GM23338 (cell line): Measurements from ENCODE around the gene APBB1. TPM values are rescaled to one million over a fixed set of nuclear protein-coding genes. Genes with fewer than 3 reads are reported as not detected.

Source experiments
- EZH2 ChIP-seq: fragments of 200-600 bp; sonication (generic); IDR thresholded peaks from one replicate; pipeline ENCODE4 v1.8.0; 2017; ENCODE audit warnings: antibody characterized with exemption, mild to moderate bottlenecking, low read depth; ENCODE audit not compliant: unreplicated experiment
- JUNB ChIP-seq: IDR thresholded peaks from one replicate; pipeline ENCODE4 v1.6.1; 2016; ENCODE audit warnings: antibody characterized with exemption; ENCODE audit not compliant: unreplicated experiment
- NANOG ChIP-seq: IDR thresholded peaks from 2 replicates; pipeline ENCODE4 v1.6.1; 2016; ENCODE audit warnings: antibody characterized with exemption, borderline replicate concordance
- POLR2AphosphoS5 ChIP-seq: IDR thresholded peaks from 2 replicates; pipeline ENCODE4 v1.6.1; 2016; ENCODE audit warnings: antibody characterized with exemption, low read depth
- REST ChIP-seq: IDR thresholded peaks from one replicate; pipeline ENCODE4 v1.6.1; 2018; ENCODE audit warnings: antibody characterized with exemption; ENCODE audit not compliant: unreplicated experiment
- STAT1 ChIP-seq: IDR thresholded peaks from one replicate; pipeline ENCODE4 v1.6.1; 2016; ENCODE audit warnings: antibody characterized with exemption; ENCODE audit not compliant: unreplicated experiment
- ZNF114 ChIP-seq: fragments of 250-450 bp; sonication (Bioruptor Pico); IDR thresholded peaks from 2 replicates; pipeline ENCODE4 v1.5.0; 2020; ENCODE audit warnings: mild to moderate bottlenecking, moderate library complexity
- ZNF331 ChIP-seq: fragments of 250-450 bp; sonication (Bioruptor Pico); IDR thresholded peaks from 2 replicates; pipeline ENCODE4 v1.5.0; 2020; ENCODE audit warnings: low read depth, mild to moderate bottlenecking, moderate library complexity
- ZNF462 ChIP-seq: fragments of 250-450 bp; sonication (Bioruptor Pico); IDR thresholded peaks from 2 replicates; pipeline ENCODE4 v1.5.0; 2020; ENCODE audit warnings: mild to moderate bottlenecking, moderate library complexity
- polyA plus RNA-seq: library from polyadenylated mRNA; unstranded; fragments of >200 nt; fragmentation: Nextera tagmentation; extraction: Ambion mirVana; gene quantifications from 2 replicates; pipeline ENCODE4 v1.2.1, GENCODE V29; 2016
- total RNA-seq: library from RNA; depleted of rRNA; stranded (reverse); fragments of >200 nt; shearing (Covaris generic); gene quantifications from 2 replicates; pipeline ENCODE4 v1.2.3, GENCODE V29; 2014

APBB1 gene
- total and polyA plus RNA-seq, 2 experiments from 2014 or later, result 10.6 to 24.7 TPM

- TF ChIP-seq ZNF462 (CRISPR knock-in tag), result no peak
- TF ChIP-seq ZNF331, result no peak
- TF ChIP-seq POLR2AphosphoS5, result no peak
- TF ChIP-seq STAT1, result no peak
- TF ChIP-seq REST, result no peak
- no peak for TF ChIP-seq JUNB
- no peak for TF ChIP-seq EZH2
- TF ChIP-seq NANOG, result no peak
- no peak for TF ChIP-seq ZNF114 (CRISPR knock-in tag)
Measured at GRCh38 chr11:6413791-6414201, 5.1 kb downstream of the APBB1 start (continued).
